ES-I3 (cell line): ENCODE results near the gene ST14.

ENCODE experiments used
- H3K36me3 ChIP-seq: 2 replicates; pipeline ENCODE4 v1.6.1; 2013; ENCODE audit warnings: mild to moderate bottlenecking, low read length, control low read depth, moderate library complexity; ENCODE audit not compliant: insufficient read depth
- H3K4me1 ChIP-seq: 2 replicates; pipeline ENCODE4 v1.6.1; 2013; ENCODE audit warnings: mild to moderate bottlenecking, control low read depth, low read length; ENCODE audit not compliant: insufficient read depth
- H3K9ac ChIP-seq: 2 replicates; pipeline ENCODE4 v1.6.1; 2013; ENCODE audit warnings: low read depth, mild to moderate bottlenecking, low read length, moderate library complexity
- H3K9me3 ChIP-seq: 2 replicates; pipeline ENCODE4 v1.6.1; 2013; ENCODE audit warnings: mild to moderate bottlenecking, low read length, moderate library complexity; ENCODE audit not compliant: control insufficient read depth, insufficient read depth

ST14 gene

GRCh38 chr11:130197386-130198035 is 37.9 kb downstream of the ST14 start:
- Histone ChIP-seq H3K9ac (no peak overlapping the region), H3K36me3 (no peaks in the 10 kb centered on the region; the same call in 1 of the 2 replicates), H3K9me3 (no peaks in the 10 kb centered on the region), H3K4me1 (no peaks in the 10 kb centered on the region)

- Histone ChIP-seq H3K9ac (no peak overlapping the region), H3K36me3 (no peaks in the 10 kb centered on the region), H3K9me3 (no peaks in the 10 kb centered on the region), H3K4me1 (no peaks in the 10 kb centered on the region)
These were observed 38.7 kb downstream of the ST14 start for GRCh38 chr11:130198292-130198691.

- Histone ChIP-seq H3K4me1 (no peaks in the 10 kb centered on the region), H3K9me3 (no peaks in the 10 kb centered on the region), H3K36me3 (no peaks in the 10 kb centered on the region), H3K9ac (no peak overlapping the region)
These were observed 39.4 kb downstream of the ST14 start for GRCh38 chr11:130198964-130199363.

- Histone ChIP-seq H3K9ac (no peak overlapping the region), H3K36me3 (no peaks in the 10 kb centered on the region), H3K4me1 (no peaks in the 10 kb centered on the region), H3K9me3 (no peaks in the 10 kb centered on the region)
These were observed 40.2 kb downstream of the ST14 start for GRCh38 chr11:130199792-130200191.

- Histone ChIP-seq H3K36me3 (no peaks in the 10 kb centered on the region), H3K4me1 (no peaks in the 10 kb centered on the region), H3K9me3 (no peaks in the 10 kb centered on the region), H3K9ac (no peak overlapping the region)
These were observed 41.4 kb downstream of the ST14 start for GRCh38 chr11:130201026-130201425.

GRCh38 chr11:130202009-130202817 is 42.6 kb downstream of the ST14 start:
- H3K9ac ChIP-seq = no peak overlapping the region
- H3K9me3 ChIP-seq = no peaks in the 10 kb centered on the region
- no peaks in the 10 kb centered on the region for H3K36me3 ChIP-seq
- no peaks in the 10 kb centered on the region for H3K4me1 ChIP-seq

- no peaks in the 10 kb centered on the region for H3K4me1 ChIP-seq
- no peaks in the 10 kb centered on the region for H3K9me3 ChIP-seq
- no peak overlapping the region for H3K9ac ChIP-seq
- no peaks in the 10 kb centered on the region for H3K36me3 ChIP-seq
These were observed 43.5 kb downstream of the ST14 start for GRCh38 chr11:130202818-130203689.

- no peaks in the 10 kb centered on the region for H3K9me3 ChIP-seq
- H3K4me1 ChIP-seq = no peaks in the 10 kb centered on the region
- H3K9ac ChIP-seq = no peak overlapping the region
- no peaks in the 10 kb centered on the region for H3K36me3 ChIP-seq
These were observed 44.5 kb downstream of the ST14 start for GRCh38 chr11:130203766-130204702.

GRCh38 chr11:130204703-130205095 is 45.1 kb downstream of the ST14 start:
- no peaks in the 10 kb centered on the region for H3K9me3 ChIP-seq
- H3K4me1 ChIP-seq = no peaks in the 10 kb centered on the region
- no peak overlapping the region for H3K9ac ChIP-seq
- no peaks in the 10 kb centered on the region for H3K36me3 ChIP-seq

- H3K4me1 ChIP-seq = no peaks in the 10 kb centered on the region
- H3K9ac ChIP-seq = no peak overlapping the region
- no peaks in the 10 kb centered on the region for H3K9me3 ChIP-seq
- H3K36me3 ChIP-seq = no peaks in the 10 kb centered on the region
These were observed 46.6 kb downstream of the ST14 start for GRCh38 chr11:130206141-130206540.

- H3K9ac ChIP-seq = no peak overlapping the region
- no peaks in the 10 kb centered on the region for H3K36me3 ChIP-seq
- no peaks in the 10 kb centered on the region for H3K4me1 ChIP-seq
- H3K9me3 ChIP-seq = no peaks in the 10 kb centered on the region
These were observed 48.9 kb downstream of the ST14 start for GRCh38 chr11:130208241-130209127.

- no peaks in the 10 kb centered on the region for H3K9me3 ChIP-seq
- no peaks in the 10 kb centered on the region for H3K4me1 ChIP-seq
- H3K36me3 ChIP-seq = no peaks in the 10 kb centered on the region
- no peak overlapping the region for H3K9ac ChIP-seq
These were observed 49.7 kb downstream of the ST14 start for GRCh38 chr11:130209128-130209932.
